Common myeloid progenitor, CD34-positive (primary cell): ENCODE data around the gene PRKCZ.

ENCODE experiments used
- CTCF ChIA-PET: fragments of 350-600 bp; sonication (Branson Sonifier 250); formaldehyde crosslinking; loops from one replicate; lab custom pipeline; 2021; ENCODE audit warnings: antibody characterized with exemption; lab: Charles Lee
- POLR2A ChIA-PET: fragments of 350-600 bp; sonication (Branson Sonifier 250); formaldehyde crosslinking; loops from one replicate; lab custom pipeline; 2021; ENCODE audit warnings: antibody characterized with exemption; lab: Charles Lee
- DNase-seq, 3 donors: peaks; one replicate each; pipeline versions ENCODE4 v3.0.0 to v3.0.0-alpha.2; 2013
- H3K27ac ChIP-seq, 2 experiments: 1 replicate in 1 of 2; 2 replicates in 1 of 2; pipeline ENCODE4 v1.7.0; 2013; ENCODE audit warnings: inconsistent platforms in 2 of 2, low read length in 2 of 2, mild to moderate bottlenecking in 2 of 2, low read depth in 1 of 2, moderate library complexity in 1 of 2; ENCODE audit not compliant: severe bottlenecking in 2 of 2, insufficient read depth in 1 of 2, poor library complexity in 1 of 2
- H3K27me3 ChIP-seq, 5 experiments: replicated peaks in 2 of 5; 1 replicate in 3 of 5; 2 replicates in 2 of 5; pipeline versions ENCODE4 v1.6.1 to v1.7.0; 2013; ENCODE audit warnings: low read length in 4 of 5, mild to moderate bottlenecking in 2 of 5, moderate library complexity in 2 of 5, inconsistent platforms in 1 of 5; ENCODE audit not compliant: insufficient read depth in 5 of 5, control insufficient read depth in 4 of 5
- H3K36me3 ChIP-seq, 4 experiments: 1 replicate in 2 of 4; 2 replicates in 2 of 4; pipeline versions ENCODE4 v1.6.1 to v1.7.0; 2013; ENCODE audit warnings: low read length in 3 of 4, control low read depth in 1 of 4, mild to moderate bottlenecking in 1 of 4; ENCODE audit not compliant: control insufficient read depth in 4 of 4, insufficient read depth in 4 of 4
- H3K4me1 ChIP-seq, 4 experiments: 1 replicate in 3 of 4; 2 replicates in 1 of 4; pipeline versions ENCODE4 v1.6.1 to v1.7.1; 2013; ENCODE audit warnings: low read length in 3 of 4, mild to moderate bottlenecking in 3 of 4, control low read depth in 1 of 4, inconsistent platforms in 1 of 4, moderate library complexity in 1 of 4; ENCODE audit not compliant: control insufficient read depth in 4 of 4, insufficient read depth in 4 of 4; ENCODE audit errors: control extremely low read depth in 1 of 4
- H3K4me3 ChIP-seq, 7 experiments: 1 replicate in 4 of 7; 2 replicates in 3 of 7; pipeline versions ENCODE4 v1.5.1 to v1.7.0; 2013; ENCODE audit warnings: mild to moderate bottlenecking in 7 of 7, low read length in 6 of 7, moderate library complexity in 6 of 7, inconsistent platforms in 2 of 7, low read depth in 2 of 7, control low read depth in 1 of 7; ENCODE audit not compliant: insufficient read depth in 4 of 7, control insufficient read depth in 1 of 7; ENCODE audit errors: extremely low read depth in 1 of 7
- H3K9me3 ChIP-seq, 5 experiments: 1 replicate in 4 of 5; 2 replicates in 1 of 5; pipeline versions ENCODE4 v1.6.1 to v1.7.1; 2013; ENCODE audit warnings: low read length in 4 of 5, mild to moderate bottlenecking in 2 of 5, inconsistent platforms in 1 of 5, low read depth in 1 of 5, moderate library complexity in 1 of 5; ENCODE audit not compliant: control insufficient read depth in 4 of 5, insufficient read depth in 2 of 5; ENCODE audit errors: control extremely low read depth in 1 of 5
- WGBS: methylation state at CpG from one replicate; pipeline ENCODE4 v1.1.5; 2013; ENCODE audit not compliant: insufficient coverage; 5-methylcytosine and 5-hydroxymethylcytosine counted together

The PRKCZ gene

DNA sequence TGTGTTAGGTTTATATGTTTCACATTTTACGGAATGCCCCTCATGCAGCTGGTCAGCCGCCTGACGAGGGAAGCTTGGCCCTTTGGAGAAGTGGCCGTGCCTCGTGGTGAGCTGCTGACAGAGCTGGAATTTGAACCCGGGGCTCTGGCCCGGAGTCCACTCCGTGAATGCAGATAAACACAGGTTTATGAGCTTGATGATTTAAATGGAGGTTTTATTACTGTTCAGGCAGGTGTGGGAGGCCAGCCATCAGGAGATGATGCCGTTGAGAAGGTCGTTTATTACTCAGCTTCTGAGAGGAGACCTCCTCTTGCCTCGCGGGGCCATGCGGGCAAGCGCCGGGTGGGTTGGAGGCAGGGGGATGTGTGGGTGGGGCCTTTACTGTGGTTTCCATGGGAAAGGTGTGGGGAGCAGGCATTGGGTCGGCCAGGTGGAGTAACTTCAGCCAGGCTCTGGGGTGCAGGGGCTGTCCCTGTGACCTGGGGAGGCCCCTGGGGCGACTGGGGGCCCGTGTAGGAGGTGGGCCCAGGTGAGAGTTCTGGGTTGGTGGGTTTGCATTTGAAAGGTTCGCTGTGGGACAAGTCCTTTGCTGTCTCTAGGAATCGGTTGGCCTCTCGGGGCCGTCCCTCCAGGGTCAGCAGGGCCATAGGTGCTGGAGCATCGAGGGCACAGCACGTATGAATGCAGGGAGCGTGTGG lies 22.0 kb downstream of the PRKCZ start:
- Histone ChIP-seq H3K9me3 (peaks cover 0 to 10% (median 5%) of the 10 kb centered on the region in 5 experiments), H3K27me3 (no peaks in the 10 kb centered on the region), H3K36me3 (peaks cover 0 to 30% (median under 1%) of the 10 kb centered on the region in 4 experiments), H3K4me1 (no peaks in the 10 kb centered on the region), H3K4me3 (no peak overlapping the region), H3K27ac (no peak overlapping the region)
- DNase-seq, result no peak
- WGBS, result 91% methylated on average over 19 of the region's 25 CpGs
- POLR2A ChIA-PET, result interaction anchor here (0.6 kb wide), 1 partner anchor 107 kb away, joined by 3 read pairs; no protein-coding TSS in a partner anchor
- CTCF ChIA-PET, result interaction anchor here (1.3 kb wide), 1 partner anchor 17 kb away, joined by 4 read pairs; no protein-coding TSS in a partner anchor

GRCh38 chr1:2072891-2073290 lies 22.7 kb downstream of the PRKCZ start:
- DNase-seq, result no peak
- CTCF ChIA-PET, result interaction anchor here (1.3 kb wide), 1 partner anchor 16 kb away, joined by 4 read pairs; no protein-coding TSS in a partner anchor
- POLR2A ChIA-PET, result no interaction called here

GRCh38 chr1:2073382-2074230 lies 23.4 kb downstream of the PRKCZ start:
- H3K36me3 ChIP-seq, result peaks cover 0 to 32% (median 0%) of the 10 kb centered on the region in 4 experiments
- no peak overlapping the region for H3K27ac ChIP-seq
- no peak overlapping the region for H3K4me3 ChIP-seq
- POLR2A ChIA-PET, result no interaction called here
- no peak for DNase-seq
- H3K9me3 ChIP-seq, result peaks cover 0 to 19% (median 16%) of the 10 kb centered on the region in 5 experiments
- CTCF ChIA-PET, result no interaction called here
- H3K4me1 ChIP-seq, result no peaks in the 10 kb centered on the region
- H3K27me3 ChIP-seq, result no peaks in the 10 kb centered on the region
- WGBS, result 97% methylated on average over 59 of the region's 59 CpGs

More at GRCh38 chr1:2072891-2073290, 22.7 kb downstream of the PRKCZ start:
- Histone ChIP-seq H3K27me3 (no peaks in the 10 kb centered on the region), H3K27ac (no peak overlapping the region), H3K9me3 (peaks cover 0 to 16% (median 9%) of the 10 kb centered on the region in 5 experiments), H3K4me3 (no peak overlapping the region), H3K36me3 (peaks cover 0 to 31% (median 0%) of the 10 kb centered on the region in 4 experiments), H3K4me1 (no peaks in the 10 kb centered on the region)
- WGBS, result 96% methylated on average over 11 of the region's 14 CpGs

- peaks cover 0 to 22% (median 18%) of the 10 kb centered on the region in 5 experiments for H3K9me3 ChIP-seq
- no peaks in the 10 kb centered on the region for H3K4me1 ChIP-seq
- no peak for DNase-seq
- no peak overlapping the region for H3K27ac ChIP-seq
- H3K4me3 ChIP-seq, result no peak overlapping the region
- POLR2A ChIA-PET, result no interaction called here
- WGBS, result 98% methylated on average over 18 of the region's 19 CpGs
- H3K36me3 ChIP-seq, result peaks cover 0 to 26% (median 0%) of the 10 kb centered on the region in 4 experiments
- CTCF ChIA-PET, result no interaction called here
- H3K27me3 ChIP-seq, result no peaks in the 10 kb centered on the region
Measured at GRCh38 chr1:2074396-2074795, 24.2 kb downstream of the PRKCZ start.

DNA sequence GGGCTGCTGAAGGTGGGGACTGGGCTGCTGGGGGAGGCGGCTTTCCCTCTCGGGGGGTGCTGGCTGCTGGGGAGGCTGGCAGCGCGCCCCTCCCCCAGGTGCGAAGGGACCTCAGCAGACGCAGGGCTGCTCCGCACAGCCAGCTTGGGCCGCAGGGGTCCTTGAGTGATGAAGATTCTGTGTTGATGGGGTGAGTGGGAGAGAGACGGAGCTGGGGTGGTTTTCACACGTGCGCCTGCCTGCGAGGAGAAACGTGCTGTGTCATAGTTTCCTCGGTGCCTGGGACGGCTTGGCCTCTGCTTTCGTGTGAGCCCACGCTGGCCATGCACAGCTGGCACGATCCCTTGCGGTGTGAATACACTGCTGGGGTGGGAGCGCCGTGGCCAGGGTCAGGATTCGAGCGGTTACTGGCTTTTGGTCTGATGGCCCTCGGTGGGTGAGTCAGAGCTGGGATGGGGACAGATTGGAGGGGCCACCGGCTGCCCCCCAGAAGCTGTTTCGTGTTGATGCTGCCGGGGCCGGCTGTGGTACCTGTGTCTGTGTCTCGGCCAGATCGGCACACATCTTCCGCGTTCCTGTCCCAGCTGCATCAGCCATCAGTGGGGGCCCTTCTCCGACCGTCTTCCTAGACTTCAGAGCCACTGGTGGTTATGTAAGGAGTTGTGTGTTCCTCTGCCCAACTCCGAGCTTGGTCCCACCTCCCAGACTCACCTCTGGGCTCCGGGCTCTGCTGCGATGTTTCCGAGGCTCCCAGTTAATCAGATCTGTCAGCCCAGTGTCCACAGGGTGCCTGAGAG lies 24.9 kb downstream of the PRKCZ start:
- Histone ChIP-seq H3K9me3 (peaks cover 0 to 22% (median 18%) of the 10 kb centered on the region in 5 experiments), H3K4me1 (no peaks in the 10 kb centered on the region), H3K27me3 (no peaks in the 10 kb centered on the region), H3K4me3 (no peak overlapping the region), H3K36me3 (peaks cover 0 to 26% (median 0%) of the 10 kb centered on the region in 4 experiments), H3K27ac (no peak overlapping the region)
- DNase-seq, result no peak
- 94% methylated on average over 26 of the region's 38 CpGs for WGBS
- CTCF ChIA-PET, result no interaction called here
- POLR2A ChIA-PET, result no interaction called here

- CTCF ChIA-PET, result no interaction called here
- POLR2A ChIA-PET, result no interaction called here
- Histone ChIP-seq H3K27ac (no peak overlapping the region), H3K4me1 (no peaks in the 10 kb centered on the region), H3K9me3 (peaks cover 0 to 22% (median 18%) of the 10 kb centered on the region in 5 experiments), H3K36me3 (peaks cover 0 to 26% (median 0%) of the 10 kb centered on the region in 4 experiments), H3K27me3 (no peaks in the 10 kb centered on the region), H3K4me3 (no peak overlapping the region)
- no peak for DNase-seq
- 95% methylated on average over 21 of the region's 21 CpGs for WGBS
Measured at GRCh38 chr1:2076826-2077225, 26.6 kb downstream of the PRKCZ start.
